ENCODE data around the gene DENND1C. TPM values are rescaled to one million over a fixed set of nuclear protein-coding genes. Genes with fewer than 3 reads are reported as not detected.

The DENND1C gene
- total RNA-seq, 1 experiment from 2014 or later: 0.11 TPM

GRCh38 chr19:6489278-6490061 is 7.9 kb upstream of the DENND1C start:
- CTCF ChIA-PET: no interaction called here

DNA sequence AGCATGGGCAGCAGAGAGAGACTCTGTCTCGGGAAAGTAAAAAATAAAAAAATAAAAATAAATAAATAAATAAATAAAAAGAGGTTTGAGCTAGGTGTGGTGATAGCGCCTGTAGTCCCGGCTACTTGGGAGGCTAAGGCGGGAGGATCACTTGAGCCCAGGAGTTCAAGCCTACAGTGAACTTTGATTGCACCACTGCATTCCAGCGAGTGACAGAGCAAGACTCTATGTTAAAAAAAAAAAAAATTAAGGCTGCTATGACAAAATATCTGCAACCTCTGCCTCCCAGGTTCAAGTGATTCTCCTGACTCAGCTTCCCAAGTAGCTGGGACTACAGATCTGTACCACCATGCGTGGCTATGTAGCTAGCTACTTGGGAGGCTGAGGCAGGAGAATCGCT is 3.2 kb upstream of the DENND1C start:
- ChIA-PET CTCF (no interaction called here), POLR2A (ENCODE audit: low non-redundant PET) (no interaction called here)
- Histone ChIP-seq H3K27ac (ENCODE audit: low read depth, low read length, poor library complexity, severe bottlenecking) (no peak overlapping the region), H3K27me3 (replicated peaks; ENCODE audit: insufficient read depth, low read depth, low read length, poor library complexity) (no peaks in the 10 kb centered on the region), H3K4me3 (ENCODE audit: low read depth, low read length, poor library complexity, severe bottlenecking) (no peak overlapping the region), H3K9me3 (ENCODE audit: low read depth, low read length, poor library complexity, severe bottlenecking) (no peaks in the 10 kb centered on the region), H3K4me1 (ENCODE audit: insufficient read depth, low read length, poor library complexity, severe bottlenecking) (no peaks in the 10 kb centered on the region), H3K36me3 (ENCODE audit: insufficient read depth, low read length, poor library complexity, severe bottlenecking) (no peaks in the 10 kb centered on the region)
- intact Hi-C loops (cut with micrococcal nuclease; ENCODE audit: unreplicated experiment): no loop called here
- no peak for TF ChIP-seq EZH2 (IDR thresholded peaks at IDR 0.05; ENCODE audit: borderline replicate concordance, low read depth, low read length, poor library complexity, severe bottlenecking)
- TF ChIP-seq, protein P1, sequence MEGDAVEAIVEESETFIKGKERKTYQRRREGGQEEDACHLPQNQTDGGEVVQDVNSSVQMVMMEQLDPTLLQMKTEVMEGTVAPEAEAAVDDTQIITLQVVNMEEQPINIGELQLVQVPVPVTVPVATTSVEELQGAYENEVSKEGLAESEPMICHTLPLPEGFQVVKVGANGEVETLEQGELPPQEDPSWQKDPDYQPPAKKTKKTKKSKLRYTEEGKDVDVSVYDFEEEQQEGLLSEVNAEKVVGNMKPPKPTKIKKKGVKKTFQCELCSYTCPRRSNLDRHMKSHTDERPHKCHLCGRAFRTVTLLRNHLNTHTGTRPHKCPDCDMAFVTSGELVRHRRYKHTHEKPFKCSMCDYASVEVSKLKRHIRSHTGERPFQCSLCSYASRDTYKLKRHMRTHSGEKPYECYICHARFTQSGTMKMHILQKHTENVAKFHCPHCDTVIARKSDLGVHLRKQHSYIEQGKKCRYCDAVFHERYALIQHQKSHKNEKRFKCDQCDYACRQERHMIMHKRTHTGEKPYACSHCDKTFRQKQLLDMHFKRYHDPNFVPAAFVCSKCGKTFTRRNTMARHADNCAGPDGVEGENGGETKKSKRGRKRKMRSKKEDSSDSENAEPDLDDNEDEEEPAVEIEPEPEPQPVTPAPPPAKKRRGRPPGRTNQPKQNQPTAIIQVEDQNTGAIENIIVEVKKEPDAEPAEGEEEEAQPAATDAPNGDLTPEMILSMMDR (conservative IDR thresholded peaks at IDR 0.05; ENCODE audit: low read depth, low read length): no peak
- BruUV-seq (replicated peaks): no TSS peak
- no peak for DNase-seq (ENCODE audit: low spot score)

More at GRCh38 chr19:6489278-6490061, 7.9 kb upstream of the DENND1C start:
- BruUV-seq (replicated peaks): no TSS peak
- no peak for DNase-seq (ENCODE audit: low spot score)
- H3K27ac ChIP-seq (ENCODE audit: low read depth, low read length, poor library complexity, severe bottlenecking): no peak overlapping the region
- no peaks in the 10 kb centered on the region for H3K36me3 ChIP-seq (ENCODE audit: insufficient read depth, low read length, poor library complexity, severe bottlenecking)
- peaks cover 3% of the 10 kb centered on the region for H3K9me3 ChIP-seq (ENCODE audit: low read depth, low read length, poor library complexity, severe bottlenecking)
- no peak for TF ChIP-seq EZH2 (IDR thresholded peaks at IDR 0.05; ENCODE audit: borderline replicate concordance, low read depth, low read length, poor library complexity, severe bottlenecking)
- TF ChIP-seq, protein P1 (conservative IDR thresholded peaks at IDR 0.05; ENCODE audit: low read depth, low read length): no peak
- POLR2A ChIA-PET (ENCODE audit: low non-redundant PET): interaction anchor here (0.6 kb wide), 1 partner anchor 11 kb away, joined by 18 read pairs; no protein-coding TSS in a partner anchor
- H3K4me1 ChIP-seq (ENCODE audit: insufficient read depth, low read length, poor library complexity, severe bottlenecking): no peaks in the 10 kb centered on the region
- no peaks in the 10 kb centered on the region for H3K27me3 ChIP-seq (replicated peaks; ENCODE audit: insufficient read depth, low read depth, low read length, poor library complexity)
- intact Hi-C loops (cut with micrococcal nuclease; ENCODE audit: unreplicated experiment): no loop called here
- H3K4me3 ChIP-seq (ENCODE audit: low read depth, low read length, poor library complexity, severe bottlenecking): no peak overlapping the region

GRCh38 chr19:6484230-6484629 is 2.6 kb upstream of the DENND1C start:
- H3K4me3 ChIP-seq (ENCODE audit: low read depth, low read length, poor library complexity, severe bottlenecking): no peak overlapping the region
- H3K9me3 ChIP-seq (ENCODE audit: low read depth, low read length, poor library complexity, severe bottlenecking): no peaks in the 10 kb centered on the region
- BruUV-seq (replicated peaks): no TSS peak
- TF ChIP-seq, protein P1 (conservative IDR thresholded peaks at IDR 0.05; ENCODE audit: low read depth, low read length): no peak
- no peak for TF ChIP-seq EZH2 (IDR thresholded peaks at IDR 0.05; ENCODE audit: borderline replicate concordance, low read depth, low read length, poor library complexity, severe bottlenecking)
- POLR2A ChIA-PET (ENCODE audit: low non-redundant PET): no interaction called here
- CTCF ChIA-PET: no interaction called here
- H3K4me1 ChIP-seq (ENCODE audit: insufficient read depth, low read length, poor library complexity, severe bottlenecking): no peaks in the 10 kb centered on the region
- DNase-seq (ENCODE audit: low spot score): no peak
- intact Hi-C loops (cut with micrococcal nuclease; ENCODE audit: unreplicated experiment): no loop called here
- H3K27ac ChIP-seq (ENCODE audit: low read depth, low read length, poor library complexity, severe bottlenecking): no peak overlapping the region
- H3K27me3 ChIP-seq (replicated peaks; ENCODE audit: insufficient read depth, low read depth, low read length, poor library complexity): no peaks in the 10 kb centered on the region
- no peaks in the 10 kb centered on the region for H3K36me3 ChIP-seq (ENCODE audit: insufficient read depth, low read length, poor library complexity, severe bottlenecking)
